ENCODE results near the gene SKOR2.

Gene SKOR2

GRCh38 chr18:47251289-47252120 is at the start of gene SKOR2:
Gene SKOR2, minus strand, starts transcription at chr18:47251660. Its CDS starts 2,477 bp downstream, at chr18:47249183.
- no peak within 1 kb of the TSS for H3K4me3 ChIP-seq (ENCODE audit: low read depth, low read length)
- no peak for TF ChIP-seq CTCF (IDR thresholded peaks at IDR 0.05; ENCODE audit: insufficient read depth, low read depth, low read length, missing control alignments)
- no peak for DNase-seq (ENCODE audit: low read depth)

- no peak for DNase-seq (ENCODE audit: low read depth)
- no peak for TF ChIP-seq CTCF (IDR thresholded peaks at IDR 0.05; ENCODE audit: insufficient read depth, low read depth, low read length, missing control alignments)
- H3K4me3 ChIP-seq (ENCODE audit: low read depth, low read length), result no peak overlapping the region
Measured at GRCh38 chr18:47296462-47296861, 45.0 kb upstream of the SKOR2 start.

- no peak for TF ChIP-seq CTCF (IDR thresholded peaks at IDR 0.05; ENCODE audit: insufficient read depth, low read depth, low read length, missing control alignments)
- H3K4me3 ChIP-seq (ENCODE audit: low read depth, low read length), result no peak overlapping the region
- no peak for DNase-seq (ENCODE audit: low read depth)
Measured at GRCh38 chr18:47294801-47295200, 43.3 kb upstream of the SKOR2 start.

GRCh38 chr18:47288741-47289140 is 37.3 kb upstream of the SKOR2 start:
- no peak overlapping the region for H3K4me3 ChIP-seq (ENCODE audit: low read depth, low read length)
- DNase-seq (ENCODE audit: low read depth), result no peak
- no peak for TF ChIP-seq CTCF (IDR thresholded peaks at IDR 0.05; ENCODE audit: insufficient read depth, low read depth, low read length, missing control alignments)

- TF ChIP-seq CTCF (IDR thresholded peaks at IDR 0.05; ENCODE audit: insufficient read depth, low read depth, low read length, missing control alignments), result no peak
- DNase-seq (ENCODE audit: low read depth), result no peak
- no peak overlapping the region for H3K4me3 ChIP-seq (ENCODE audit: low read depth, low read length)
Measured at GRCh38 chr18:47287911-47288585, 36.6 kb upstream of the SKOR2 start.

GRCh38 chr18:47286776-47287410 is 35.4 kb upstream of the SKOR2 start:
- H3K4me3 ChIP-seq (ENCODE audit: low read depth, low read length), result no peak overlapping the region
- no peak for DNase-seq (ENCODE audit: low read depth)

More at GRCh38 chr18:47286776-47287410, 35.4 kb upstream of the SKOR2 start:
- TF ChIP-seq CTCF (IDR thresholded peaks at IDR 0.05; ENCODE audit: insufficient read depth, low read depth, low read length, missing control alignments), result no peak
